ENCODE data around the gene ZNF135.

DNA sequence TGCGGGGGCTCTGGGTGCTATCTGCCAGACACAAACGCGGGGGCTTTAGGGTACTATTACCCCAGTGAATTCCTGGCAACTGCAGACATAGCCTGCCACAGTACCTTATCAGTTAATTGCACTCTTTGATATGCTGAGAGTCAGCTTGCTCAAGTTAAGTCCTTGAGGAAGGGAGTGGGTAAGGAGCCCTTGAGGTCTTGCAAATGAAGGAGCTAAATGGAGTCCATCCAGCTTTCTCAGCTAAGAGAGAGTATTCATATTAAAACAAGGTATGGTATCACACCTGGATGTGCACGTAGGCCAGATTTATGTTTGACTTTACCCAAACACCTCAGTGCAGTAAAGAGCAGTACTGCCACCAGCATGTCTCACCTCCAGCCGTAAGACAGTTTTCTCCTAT is 44.9 kb upstream of the ZNF135 start:
- no peak for TF ChIP-seq POLR2A (IDR thresholded peaks at IDR 0.05)
- TF ChIP-seq, protein P1, sequence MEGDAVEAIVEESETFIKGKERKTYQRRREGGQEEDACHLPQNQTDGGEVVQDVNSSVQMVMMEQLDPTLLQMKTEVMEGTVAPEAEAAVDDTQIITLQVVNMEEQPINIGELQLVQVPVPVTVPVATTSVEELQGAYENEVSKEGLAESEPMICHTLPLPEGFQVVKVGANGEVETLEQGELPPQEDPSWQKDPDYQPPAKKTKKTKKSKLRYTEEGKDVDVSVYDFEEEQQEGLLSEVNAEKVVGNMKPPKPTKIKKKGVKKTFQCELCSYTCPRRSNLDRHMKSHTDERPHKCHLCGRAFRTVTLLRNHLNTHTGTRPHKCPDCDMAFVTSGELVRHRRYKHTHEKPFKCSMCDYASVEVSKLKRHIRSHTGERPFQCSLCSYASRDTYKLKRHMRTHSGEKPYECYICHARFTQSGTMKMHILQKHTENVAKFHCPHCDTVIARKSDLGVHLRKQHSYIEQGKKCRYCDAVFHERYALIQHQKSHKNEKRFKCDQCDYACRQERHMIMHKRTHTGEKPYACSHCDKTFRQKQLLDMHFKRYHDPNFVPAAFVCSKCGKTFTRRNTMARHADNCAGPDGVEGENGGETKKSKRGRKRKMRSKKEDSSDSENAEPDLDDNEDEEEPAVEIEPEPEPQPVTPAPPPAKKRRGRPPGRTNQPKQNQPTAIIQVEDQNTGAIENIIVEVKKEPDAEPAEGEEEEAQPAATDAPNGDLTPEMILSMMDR (IDR thresholded peaks at IDR 0.05), result no peak
